Measurements from ENCODE around the gene SLC6A13.

DNA sequence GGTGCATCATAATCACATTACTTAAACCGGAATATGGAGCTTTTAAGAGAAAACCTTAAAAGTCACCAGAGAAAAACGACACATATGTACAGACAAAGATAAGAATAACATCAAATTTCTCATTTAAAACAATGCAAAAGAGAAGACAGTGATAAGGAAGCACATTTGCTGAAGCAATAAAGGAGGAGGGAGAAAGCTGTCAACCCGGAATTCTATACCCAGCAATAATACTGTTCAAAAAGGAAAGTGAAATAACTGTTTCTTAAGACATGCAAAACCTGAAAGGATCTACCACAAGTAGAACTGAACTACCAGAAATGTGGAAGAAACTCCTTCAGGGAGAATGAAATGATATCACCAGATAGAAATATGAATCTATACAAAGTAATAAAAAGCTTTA lies 15.4 kb downstream of the SLC6A13 start:
- TF ChIP-seq, protein P1, sequence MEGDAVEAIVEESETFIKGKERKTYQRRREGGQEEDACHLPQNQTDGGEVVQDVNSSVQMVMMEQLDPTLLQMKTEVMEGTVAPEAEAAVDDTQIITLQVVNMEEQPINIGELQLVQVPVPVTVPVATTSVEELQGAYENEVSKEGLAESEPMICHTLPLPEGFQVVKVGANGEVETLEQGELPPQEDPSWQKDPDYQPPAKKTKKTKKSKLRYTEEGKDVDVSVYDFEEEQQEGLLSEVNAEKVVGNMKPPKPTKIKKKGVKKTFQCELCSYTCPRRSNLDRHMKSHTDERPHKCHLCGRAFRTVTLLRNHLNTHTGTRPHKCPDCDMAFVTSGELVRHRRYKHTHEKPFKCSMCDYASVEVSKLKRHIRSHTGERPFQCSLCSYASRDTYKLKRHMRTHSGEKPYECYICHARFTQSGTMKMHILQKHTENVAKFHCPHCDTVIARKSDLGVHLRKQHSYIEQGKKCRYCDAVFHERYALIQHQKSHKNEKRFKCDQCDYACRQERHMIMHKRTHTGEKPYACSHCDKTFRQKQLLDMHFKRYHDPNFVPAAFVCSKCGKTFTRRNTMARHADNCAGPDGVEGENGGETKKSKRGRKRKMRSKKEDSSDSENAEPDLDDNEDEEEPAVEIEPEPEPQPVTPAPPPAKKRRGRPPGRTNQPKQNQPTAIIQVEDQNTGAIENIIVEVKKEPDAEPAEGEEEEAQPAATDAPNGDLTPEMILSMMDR (IDR thresholded peaks at IDR 0.05) = no peak
- TF ChIP-seq POLR2A (IDR thresholded peaks at IDR 0.05) = no peak
